ENCODE results near the gene PDXP. TPM values are rescaled to one million over a fixed set of nuclear protein-coding genes. Genes with fewer than 3 reads are reported as not detected.

PDXP gene
- total RNA-seq, 1 donor from 2014 or later, result 13.3 TPM

GRCh38 chr22:37621352-37621860, 37.1 kb upstream of the PDXP start:
- TF ChIP-seq CTCF (IDR thresholded peaks at IDR 0.05; ENCODE audit: insufficient read depth, low read length, poor library complexity, severe bottlenecking), result no peak
- H3K4me3 ChIP-seq (ENCODE audit: low read depth, low read length), result no peak overlapping the region
- DNase-seq (ENCODE audit: low read depth), result no peak
- H3K36me3 ChIP-seq (ENCODE audit: control insufficient read depth, insufficient read depth, low read length), result peaks cover 2% of the 10 kb centered on the region
- no peaks in the 10 kb centered on the region for H3K27me3 ChIP-seq (ENCODE audit: control insufficient read depth, insufficient read depth, low read length)

- no peaks in the 10 kb centered on the region for H3K27me3 ChIP-seq (ENCODE audit: control insufficient read depth, insufficient read depth, low read length)
- no peak for DNase-seq (ENCODE audit: low read depth)
- peak; percentile 94 for TF ChIP-seq CTCF (IDR thresholded peaks at IDR 0.05; ENCODE audit: insufficient read depth, low read length, poor library complexity, severe bottlenecking)
- H3K36me3 ChIP-seq (ENCODE audit: control insufficient read depth, insufficient read depth, low read length), result peaks cover 4% of the 10 kb centered on the region
- no peak overlapping the region for H3K4me3 ChIP-seq (ENCODE audit: low read depth, low read length)
Observed at GRCh38 chr22:37623075-37624016, 35.2 kb upstream of the PDXP start.

GRCh38 chr22:37624017-37624365, 34.5 kb upstream of the PDXP start:
- Histone ChIP-seq H3K27me3 (ENCODE audit: control insufficient read depth, insufficient read depth, low read length) (no peaks in the 10 kb centered on the region), H3K4me3 (ENCODE audit: low read depth, low read length) (no peak overlapping the region), H3K36me3 (ENCODE audit: control insufficient read depth, insufficient read depth, low read length) (peaks cover 4% of the 10 kb centered on the region)
- no peak for DNase-seq (ENCODE audit: low read depth)
- TF ChIP-seq CTCF (IDR thresholded peaks at IDR 0.05; ENCODE audit: insufficient read depth, low read length, poor library complexity, severe bottlenecking), result no peak

- H3K36me3 ChIP-seq (ENCODE audit: control insufficient read depth, insufficient read depth, low read length), result peaks cover 4% of the 10 kb centered on the region
- TF ChIP-seq CTCF (IDR thresholded peaks at IDR 0.05; ENCODE audit: insufficient read depth, low read length, poor library complexity, severe bottlenecking), result no peak
- DNase-seq (ENCODE audit: low read depth), result no peak
- H3K27me3 ChIP-seq (ENCODE audit: control insufficient read depth, insufficient read depth, low read length), result no peaks in the 10 kb centered on the region
- no peak overlapping the region for H3K4me3 ChIP-seq (ENCODE audit: low read depth, low read length)
Observed at GRCh38 chr22:37624876-37625275, 33.6 kb upstream of the PDXP start.

GRCh38 chr22:37625737-37626136, 32.8 kb upstream of the PDXP start:
- no peak for TF ChIP-seq CTCF (IDR thresholded peaks at IDR 0.05; ENCODE audit: insufficient read depth, low read length, poor library complexity, severe bottlenecking)
- Histone ChIP-seq H3K27me3 (ENCODE audit: control insufficient read depth, insufficient read depth, low read length) (no peaks in the 10 kb centered on the region), H3K4me3 (ENCODE audit: low read depth, low read length) (no peak overlapping the region), H3K36me3 (ENCODE audit: control insufficient read depth, insufficient read depth, low read length) (peaks cover 4% of the 10 kb centered on the region)
- DNase-seq (ENCODE audit: low read depth), result no peak
